ENCODE data around the gene SPTBN5.

Gene SPTBN5

GRCh38 chr15:41825572-41826535, 68.0 kb downstream of the SPTBN5 start:
- Histone ChIP-seq H3F3A (ENCODE audit: insufficient read depth, low read length) (no peaks in the 10 kb centered on the region), H3K9me3 (replicated peaks; ENCODE audit: insufficient read depth, low read length) (no peaks in the 10 kb centered on the region), H3K79me2 (ENCODE audit: low read length) (no peaks in the 10 kb centered on the region), H3K27ac (ENCODE audit: low read length) (no peak overlapping the region), H3K9me2 (replicated peaks; ENCODE audit: insufficient read depth, low read length) (no peaks in the 10 kb centered on the region), H4K20me1 (ENCODE audit: insufficient read depth, low read length) (no peaks in the 10 kb centered on the region), H3K4me1 (ENCODE audit: low read length) (no peaks in the 10 kb centered on the region), H3K27me3 (replicated peaks; ENCODE audit: insufficient read depth, low read length) (no peaks in the 10 kb centered on the region), H3K9ac (ENCODE audit: low read length) (no peak overlapping the region), H2AFZ (ENCODE audit: low read length) (no peak overlapping the region), H3K4me2 (ENCODE audit: low read depth, low read length) (no peak overlapping the region), H3K36me3 (replicated peaks; ENCODE audit: insufficient read depth, low read length) (no peaks in the 10 kb centered on the region), H3K4me3 (ENCODE audit: low read length) (no peak overlapping the region)
- no peak for TF ChIP-seq EZH2 (optimal IDR thresholded peaks at IDR 0.05; ENCODE audit: low read depth, low read length)
- TF ChIP-seq, protein P1, sequence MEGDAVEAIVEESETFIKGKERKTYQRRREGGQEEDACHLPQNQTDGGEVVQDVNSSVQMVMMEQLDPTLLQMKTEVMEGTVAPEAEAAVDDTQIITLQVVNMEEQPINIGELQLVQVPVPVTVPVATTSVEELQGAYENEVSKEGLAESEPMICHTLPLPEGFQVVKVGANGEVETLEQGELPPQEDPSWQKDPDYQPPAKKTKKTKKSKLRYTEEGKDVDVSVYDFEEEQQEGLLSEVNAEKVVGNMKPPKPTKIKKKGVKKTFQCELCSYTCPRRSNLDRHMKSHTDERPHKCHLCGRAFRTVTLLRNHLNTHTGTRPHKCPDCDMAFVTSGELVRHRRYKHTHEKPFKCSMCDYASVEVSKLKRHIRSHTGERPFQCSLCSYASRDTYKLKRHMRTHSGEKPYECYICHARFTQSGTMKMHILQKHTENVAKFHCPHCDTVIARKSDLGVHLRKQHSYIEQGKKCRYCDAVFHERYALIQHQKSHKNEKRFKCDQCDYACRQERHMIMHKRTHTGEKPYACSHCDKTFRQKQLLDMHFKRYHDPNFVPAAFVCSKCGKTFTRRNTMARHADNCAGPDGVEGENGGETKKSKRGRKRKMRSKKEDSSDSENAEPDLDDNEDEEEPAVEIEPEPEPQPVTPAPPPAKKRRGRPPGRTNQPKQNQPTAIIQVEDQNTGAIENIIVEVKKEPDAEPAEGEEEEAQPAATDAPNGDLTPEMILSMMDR (IDR thresholded peaks at IDR 0.05; ENCODE audit: low read length): no peak
- TF ChIP-seq EZH2phosphoT487 (IDR thresholded peaks at IDR 0.05; ENCODE audit: low read length): no peak
- no peak for DNase-seq

GRCh38 chr15:41825145-41825544, 68.7 kb downstream of the SPTBN5 start:
- no peak overlapping the region for H3K27ac ChIP-seq (ENCODE audit: low read length)
- no peak overlapping the region for H3K4me3 ChIP-seq (ENCODE audit: low read length)
- H2AFZ ChIP-seq (ENCODE audit: low read length): no peak overlapping the region
- H3K36me3 ChIP-seq (replicated peaks; ENCODE audit: insufficient read depth, low read length): no peaks in the 10 kb centered on the region
- H3K9ac ChIP-seq (ENCODE audit: low read length): no peak overlapping the region
- H3F3A ChIP-seq (ENCODE audit: insufficient read depth, low read length): no peaks in the 10 kb centered on the region
- no peaks in the 10 kb centered on the region for H3K9me3 ChIP-seq (replicated peaks; ENCODE audit: insufficient read depth, low read length)
- no peaks in the 10 kb centered on the region for H3K4me1 ChIP-seq (ENCODE audit: low read length)
- H3K4me2 ChIP-seq (ENCODE audit: low read depth, low read length): no peak overlapping the region
- no peaks in the 10 kb centered on the region for H3K9me2 ChIP-seq (replicated peaks; ENCODE audit: insufficient read depth, low read length)
- no peaks in the 10 kb centered on the region for H4K20me1 ChIP-seq (ENCODE audit: insufficient read depth, low read length)
- no peaks in the 10 kb centered on the region for H3K79me2 ChIP-seq (ENCODE audit: low read length)
- TF ChIP-seq, protein P1 (IDR thresholded peaks at IDR 0.05; ENCODE audit: low read length): no peak
- no peak for TF ChIP-seq EZH2phosphoT487 (IDR thresholded peaks at IDR 0.05; ENCODE audit: low read length)
- TF ChIP-seq EZH2 (optimal IDR thresholded peaks at IDR 0.05; ENCODE audit: low read depth, low read length): no peak
- DNase-seq: no peak
- no peaks in the 10 kb centered on the region for H3K27me3 ChIP-seq (replicated peaks; ENCODE audit: insufficient read depth, low read length)

GRCh38 chr15:41824062-41824745, 69.6 kb downstream of the SPTBN5 start:
- no peak overlapping the region for H2AFZ ChIP-seq (ENCODE audit: low read length)
- H3K27ac ChIP-seq (ENCODE audit: low read length): no peak overlapping the region
- H3K4me1 ChIP-seq (ENCODE audit: low read length): no peaks in the 10 kb centered on the region
- H3K9ac ChIP-seq (ENCODE audit: low read length): no peak overlapping the region
- no peaks in the 10 kb centered on the region for H3K9me2 ChIP-seq (replicated peaks; ENCODE audit: insufficient read depth, low read length)
- no peaks in the 10 kb centered on the region for H3K27me3 ChIP-seq (replicated peaks; ENCODE audit: insufficient read depth, low read length)
- no peaks in the 10 kb centered on the region for H4K20me1 ChIP-seq (ENCODE audit: insufficient read depth, low read length)
- TF ChIP-seq EZH2 (optimal IDR thresholded peaks at IDR 0.05; ENCODE audit: low read depth, low read length): no peak
- TF ChIP-seq, protein P1 (IDR thresholded peaks at IDR 0.05; ENCODE audit: low read length): no peak
- no peak for TF ChIP-seq EZH2phosphoT487 (IDR thresholded peaks at IDR 0.05; ENCODE audit: low read length)
- DNase-seq: no peak
- no peaks in the 10 kb centered on the region for H3K79me2 ChIP-seq (ENCODE audit: low read length)
- H3F3A ChIP-seq (ENCODE audit: insufficient read depth, low read length): no peaks in the 10 kb centered on the region
- no peaks in the 10 kb centered on the region for H3K9me3 ChIP-seq (replicated peaks; ENCODE audit: insufficient read depth, low read length)
- H3K36me3 ChIP-seq (replicated peaks; ENCODE audit: insufficient read depth, low read length): no peaks in the 10 kb centered on the region
- no peak overlapping the region for H3K4me3 ChIP-seq (ENCODE audit: low read length)
- H3K4me2 ChIP-seq (ENCODE audit: low read depth, low read length): no peak overlapping the region

Measured in MM.1S (cell line).